HG03097 (cell line): ENCODE results near the gene SMU1.

Experiments used
- ATAC-seq: cut with Tn5 transposase; IDR thresholded peaks from one replicate; pipeline ENCODE4 v1.9.1; 2021; ENCODE audit not compliant: unreplicated experiment, low FRiP score

Gene SMU1

DNA sequence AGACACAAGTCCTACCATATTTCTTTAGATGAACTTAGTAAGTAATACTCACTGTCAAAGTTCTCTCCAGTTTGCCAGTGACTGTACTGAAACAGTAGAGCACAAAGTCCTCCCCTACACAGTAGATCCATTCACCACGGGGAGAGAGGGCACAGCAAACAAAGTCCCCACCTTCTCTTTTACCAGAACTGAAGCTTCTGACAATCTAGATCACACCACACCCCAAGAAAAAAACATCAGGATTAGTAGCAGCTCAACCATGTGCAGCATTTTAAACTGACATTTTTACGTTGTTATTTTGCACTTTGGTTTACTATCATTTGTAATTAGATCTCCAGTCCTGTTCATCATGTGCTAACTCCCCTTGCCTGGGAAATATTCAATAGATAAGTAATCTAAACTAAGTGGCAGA, 28.4 kb downstream of the SMU1 start:
- ATAC-seq = no peak

DNA sequence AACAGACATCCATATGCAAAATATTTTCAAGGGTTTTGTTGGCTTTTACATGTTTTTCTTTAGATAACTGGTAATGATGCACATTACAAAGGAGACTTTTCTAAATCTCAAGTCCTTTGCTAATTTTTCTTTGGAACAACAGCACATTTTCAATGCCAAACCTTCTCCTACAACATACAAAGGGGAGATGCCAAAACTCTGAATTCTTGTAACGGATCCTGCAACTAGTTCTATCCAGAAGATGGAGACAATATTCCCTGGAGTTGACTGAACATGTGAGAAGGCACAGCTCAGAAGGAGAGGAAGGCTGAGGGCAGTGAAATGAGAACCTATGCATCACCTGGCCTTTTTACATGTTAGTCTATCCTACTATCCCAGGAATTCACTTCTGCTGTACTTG, 30.4 kb downstream of the SMU1 start:
- ATAC-seq = no peak

DNA sequence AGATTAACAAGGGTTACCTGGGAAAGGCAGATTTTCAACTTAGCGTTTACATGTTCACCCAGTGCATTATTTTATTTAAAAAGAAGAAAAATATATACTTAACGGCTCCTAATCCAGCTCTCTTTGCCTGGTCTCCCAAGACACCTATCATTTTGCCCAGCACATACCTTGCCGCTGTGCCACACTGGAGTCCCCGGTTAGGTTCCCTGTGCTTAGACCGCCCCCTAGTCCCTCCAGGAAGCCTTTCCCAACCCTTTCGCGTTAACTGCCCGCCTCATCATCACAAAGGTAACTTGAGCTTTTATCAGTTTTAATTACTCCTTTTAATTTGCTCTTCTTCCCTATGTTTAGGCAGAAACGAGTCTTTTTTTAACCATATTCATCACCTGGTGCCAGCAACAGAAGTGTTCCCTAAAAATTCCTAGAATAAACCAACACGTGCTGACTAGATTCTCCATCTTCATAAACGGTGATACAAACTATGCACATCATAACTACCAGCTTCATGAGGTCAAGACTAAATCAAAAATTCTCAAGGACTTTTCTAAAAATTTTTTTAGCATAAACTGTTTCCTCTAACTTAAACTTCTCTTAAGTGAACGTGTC, 31.7 kb downstream of the SMU1 start:
- ATAC-seq = no peak

DNA sequence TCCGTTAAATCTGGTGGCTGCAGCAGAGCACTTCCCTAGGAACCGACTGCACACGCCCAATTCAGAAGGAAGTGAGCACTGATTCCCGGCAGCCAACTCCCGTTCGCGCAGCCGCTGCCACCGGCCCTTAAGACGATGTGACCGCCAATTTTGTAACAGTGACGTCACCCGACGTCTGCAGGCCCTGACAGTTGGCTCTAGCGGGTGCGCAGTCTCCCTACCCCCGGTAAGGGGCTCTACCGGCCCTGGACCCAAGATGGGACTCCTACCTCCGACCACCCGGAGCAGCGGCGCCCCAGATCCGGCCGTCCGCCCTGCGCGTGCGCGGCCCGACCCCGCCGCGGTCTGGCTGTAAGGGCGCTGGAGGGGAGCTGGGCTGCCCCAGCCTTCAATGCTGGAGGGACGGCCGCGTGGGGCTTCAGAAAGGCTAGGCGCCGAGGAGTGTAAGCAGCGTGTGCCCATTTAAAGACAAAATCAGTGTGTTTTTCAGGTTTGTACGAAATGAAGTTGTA, 32.3 kb downstream of the SMU1 start:
- ATAC-seq = peak; percentile 60

DNA sequence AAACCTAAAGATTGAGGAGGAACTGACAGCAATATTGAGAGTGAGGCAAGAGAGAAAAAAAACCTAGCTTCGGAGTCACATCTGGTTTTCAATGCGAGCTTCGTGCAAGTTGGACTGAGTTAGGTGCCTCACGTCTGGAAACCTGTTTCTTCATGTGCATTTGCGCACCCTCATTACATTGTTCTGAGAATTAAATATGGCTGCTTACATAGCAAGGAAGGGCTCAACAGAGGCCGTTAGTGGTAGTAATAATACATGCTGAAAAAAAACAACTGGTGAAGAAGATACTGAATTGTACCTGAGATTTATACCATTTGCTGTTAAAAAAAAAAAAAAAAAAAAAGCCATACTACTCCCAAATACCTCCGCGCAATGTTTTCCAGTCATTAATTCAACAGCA, 32.8 kb downstream of the SMU1 start:
- no peak for ATAC-seq

DNA sequence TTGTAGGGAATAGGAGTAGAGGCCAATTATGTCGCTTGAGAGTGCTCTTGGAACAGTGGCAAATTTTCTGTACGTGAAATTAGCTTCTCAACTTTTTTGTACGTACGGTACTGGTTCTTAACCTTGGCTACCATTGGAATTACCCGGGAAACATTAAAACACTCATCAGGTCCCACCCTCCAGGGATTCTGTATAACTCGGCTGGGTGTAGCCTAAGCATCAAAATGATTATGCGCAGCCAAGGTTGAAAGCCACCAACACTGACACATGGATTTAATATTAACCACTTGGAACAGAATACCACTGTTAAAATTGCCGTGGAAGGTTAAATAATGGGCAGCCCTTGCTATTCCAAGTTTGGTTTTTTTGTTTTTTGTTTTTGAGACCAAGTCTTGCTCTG, 34.0 kb downstream of the SMU1 start:
- ATAC-seq = no peak

DNA sequence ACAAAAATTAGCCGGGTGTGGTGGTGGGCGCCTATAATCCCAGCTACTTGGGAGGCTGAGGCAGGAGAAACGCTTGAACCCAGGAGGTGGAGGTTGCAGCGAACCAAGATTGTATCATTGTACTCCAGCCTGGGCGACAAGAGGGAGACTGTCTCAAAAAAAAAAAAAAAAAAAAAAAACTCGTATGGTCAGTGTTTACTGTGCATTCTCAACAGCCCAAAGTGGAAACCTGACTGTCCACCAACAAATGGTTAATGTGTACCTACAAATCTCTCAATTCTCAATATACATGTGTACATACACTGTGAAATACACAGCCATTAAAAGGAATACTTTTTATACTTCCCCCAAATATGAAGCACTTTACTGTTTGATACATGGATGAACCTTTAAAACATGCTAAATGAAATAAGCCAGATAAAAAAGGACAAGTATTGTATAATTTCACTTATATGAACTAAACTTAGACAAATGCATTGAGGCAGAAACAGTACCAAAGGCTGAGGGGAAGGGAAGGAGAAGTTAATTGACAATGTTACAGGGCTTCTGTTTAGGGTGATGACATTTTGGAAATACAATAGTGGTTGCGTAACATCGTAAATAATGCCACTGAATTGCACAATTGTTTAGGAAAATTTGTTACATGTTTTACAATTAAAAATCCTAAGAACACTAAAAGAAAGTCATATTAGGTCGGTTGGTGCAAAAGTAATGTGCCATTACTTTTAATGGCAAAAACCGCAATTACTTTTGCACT, 34.9 kb downstream of the SMU1 start:
- no peak for ATAC-seq

DNA sequence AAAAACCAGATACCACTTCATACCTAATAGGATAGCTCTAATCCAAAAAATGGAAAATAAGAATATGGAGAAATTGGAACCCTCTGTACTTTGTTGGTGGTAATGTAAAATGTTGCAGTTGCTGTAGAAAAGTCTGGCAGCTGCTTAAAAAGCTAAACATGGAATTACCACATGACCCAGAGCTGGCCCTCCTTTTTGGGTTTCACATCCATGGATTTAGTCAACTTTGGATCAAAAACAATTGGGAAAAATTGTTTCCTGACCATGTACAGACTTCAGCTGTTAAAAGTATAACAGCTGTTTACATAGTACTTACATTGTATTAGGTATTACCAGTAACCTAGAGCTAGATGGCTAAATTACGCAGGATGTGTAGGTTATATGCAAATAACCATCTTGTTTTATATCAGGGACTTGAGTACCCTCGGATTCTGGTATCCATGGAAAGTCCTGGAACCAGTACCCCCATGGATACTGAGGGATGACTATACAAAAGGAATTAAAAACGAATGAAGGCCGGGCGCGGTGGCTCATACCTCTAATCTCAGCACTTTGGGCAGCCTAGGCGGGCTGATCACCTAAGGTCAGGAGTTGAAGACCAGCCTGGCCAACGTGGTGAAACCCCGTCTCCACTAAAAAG, 35.6 kb downstream of the SMU1 start:
- no peak for ATAC-seq

DNA sequence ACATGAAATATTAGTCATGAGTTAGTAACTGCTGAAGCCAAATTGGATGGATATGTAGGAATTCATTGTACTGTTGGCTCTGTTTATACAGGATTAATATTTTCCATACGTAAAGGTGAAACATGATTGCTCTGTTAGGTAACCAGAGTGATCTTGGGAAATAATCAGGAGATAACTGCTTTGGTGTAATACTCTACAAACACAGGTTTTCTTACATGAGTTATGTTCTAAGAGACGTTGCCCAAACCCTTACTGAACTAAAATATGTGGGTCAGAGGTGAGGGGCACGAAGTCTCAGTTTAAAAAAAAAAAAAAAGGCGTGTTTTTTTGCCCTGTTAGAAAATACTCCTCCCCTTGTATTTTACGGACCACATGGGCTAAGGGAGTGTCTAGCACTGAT, 43.6 kb downstream of the SMU1 start:
- ATAC-seq = no peak

DNA sequence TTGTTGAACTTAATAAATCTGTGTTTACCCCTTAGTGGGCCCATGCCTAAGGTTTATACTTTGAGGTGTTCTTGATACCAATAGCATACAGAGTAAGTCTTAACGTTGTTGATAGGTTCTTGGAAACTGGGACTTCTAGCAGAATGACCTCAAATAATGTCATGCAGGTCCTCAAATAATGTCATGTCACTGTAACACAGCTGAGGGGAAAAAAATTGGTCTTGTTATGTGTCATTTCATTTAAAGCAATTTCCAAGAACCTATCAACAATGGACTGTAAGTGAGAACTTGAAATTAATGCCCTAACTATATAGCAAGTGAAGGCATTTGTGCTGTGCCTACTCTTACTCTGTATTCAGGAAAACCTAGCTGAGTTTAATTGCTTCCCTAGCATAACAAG, 44.2 kb downstream of the SMU1 start:
- no peak for ATAC-seq

DNA sequence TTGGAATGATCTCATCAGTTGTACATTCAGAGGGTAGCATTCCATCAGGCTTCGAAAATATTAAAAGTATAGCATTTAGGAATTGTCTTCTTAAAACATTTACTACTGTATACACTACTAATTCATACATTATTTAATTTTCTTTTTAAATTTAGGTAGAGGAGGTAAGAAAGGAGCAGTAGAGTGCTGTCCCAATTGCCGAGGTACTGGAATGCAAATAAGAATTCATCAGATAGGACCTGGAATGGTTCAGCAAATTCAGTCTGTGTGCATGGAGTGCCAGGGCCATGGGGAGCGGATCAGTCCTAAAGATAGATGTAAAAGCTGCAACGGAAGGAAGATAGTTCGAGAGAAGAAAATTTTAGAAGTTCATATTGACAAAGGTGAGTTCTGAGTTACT, 46.2 kb downstream of the SMU1 start:
- no peak for ATAC-seq

DNA sequence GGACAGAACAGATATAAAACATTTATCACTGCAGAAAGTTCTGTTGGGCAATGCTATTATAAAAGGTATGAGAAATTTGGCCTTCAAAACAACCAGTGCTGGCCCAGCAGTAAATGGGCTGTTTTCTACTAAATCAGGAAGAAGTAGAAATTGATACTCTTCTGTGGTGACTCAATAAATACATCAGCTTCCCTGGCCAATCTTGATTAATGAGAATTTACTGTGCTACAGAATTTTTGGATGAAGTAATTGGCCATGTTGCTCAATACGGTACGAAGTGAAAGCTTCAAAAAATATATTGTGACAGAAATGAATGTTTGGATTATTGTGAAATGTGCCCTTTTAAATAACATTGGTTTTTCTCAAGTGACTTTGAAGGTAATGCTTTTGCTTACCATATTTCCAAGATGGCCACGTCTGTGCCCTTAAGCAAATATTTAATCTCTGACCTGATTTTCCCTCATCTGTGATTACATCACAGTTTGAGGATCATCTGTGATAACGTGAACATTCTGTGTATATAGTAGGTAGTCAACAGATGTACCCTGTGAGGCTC, 47.2 kb downstream of the SMU1 start:
- ATAC-seq = no peak

DNA sequence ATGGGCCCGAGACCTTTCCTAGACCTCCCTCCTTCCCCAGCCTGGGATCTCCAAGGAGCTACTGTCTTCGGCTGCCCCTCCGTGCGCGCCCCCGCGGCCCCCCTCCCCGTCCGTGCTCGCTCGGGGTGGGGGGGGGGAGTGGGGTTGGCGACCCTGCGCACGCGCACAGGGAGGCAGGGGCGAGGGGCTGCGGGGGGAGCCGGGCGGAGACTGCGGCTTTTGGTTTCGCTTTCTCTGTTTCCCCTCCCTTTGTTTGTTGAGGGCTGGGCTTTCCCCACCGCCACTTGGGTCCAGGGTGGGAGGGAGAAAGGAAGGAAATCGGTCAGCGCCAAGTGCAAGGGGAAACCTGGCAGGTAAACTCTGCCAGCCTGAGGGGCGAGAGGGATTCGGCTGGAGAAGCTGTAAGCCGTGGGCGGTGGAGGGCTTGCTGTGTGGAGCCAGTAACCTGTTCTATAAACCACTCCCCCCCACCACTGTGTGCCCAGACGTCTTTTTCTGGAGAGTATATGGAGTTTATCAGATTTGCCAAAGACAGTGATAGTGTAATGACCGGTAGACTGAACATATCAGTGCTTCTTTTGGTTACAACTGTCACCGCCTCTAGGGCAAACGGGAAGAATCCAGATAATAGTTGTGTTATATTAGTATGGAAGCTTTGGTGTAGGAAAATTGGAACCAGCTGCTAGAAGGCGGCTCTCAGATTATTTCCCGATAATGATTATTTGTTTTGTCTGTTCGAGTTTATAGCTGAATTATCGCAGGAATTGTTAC, 50.7 kb downstream of the SMU1 start:
- ATAC-seq = peak; percentile 36

DNA sequence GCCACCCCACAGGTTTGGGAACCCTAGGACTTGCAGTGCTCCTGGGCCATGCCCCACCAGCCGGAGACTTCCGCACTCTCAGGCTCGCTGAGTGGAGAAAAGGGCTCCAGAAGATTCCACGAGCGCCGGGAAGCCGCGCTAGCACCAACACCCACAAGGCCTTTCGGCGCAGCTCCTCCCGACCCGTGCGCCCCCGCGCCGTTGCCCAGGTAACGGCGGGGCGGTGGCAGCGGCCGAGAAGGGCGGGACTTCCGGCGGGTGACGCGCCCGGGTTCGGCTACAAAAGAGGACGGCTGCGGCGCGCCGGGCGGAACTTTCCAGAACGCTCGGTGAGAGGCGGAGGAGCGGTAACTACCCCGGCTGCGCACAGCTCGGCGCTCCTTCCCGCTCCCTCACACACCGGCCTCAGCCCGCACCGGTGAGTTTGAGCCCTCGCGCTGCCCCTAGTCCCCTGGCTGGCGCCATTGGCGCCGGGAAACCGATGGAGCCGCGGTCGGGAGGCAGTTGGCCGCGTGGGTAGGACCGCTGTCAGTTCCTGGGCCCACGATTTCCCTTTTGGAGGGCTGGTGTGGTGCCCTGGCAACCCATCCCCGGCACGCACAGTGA, 51.4 kb downstream of the SMU1 start, which contains the start of gene DNAJA1:
TSS of gene DNAJA1 (plus strand) at position 308 of the 606 bp plus-strand sequence. CDS start 1,212 bp downstream, outside the sequence.
- ATAC-seq = peak; percentile 94

DNA sequence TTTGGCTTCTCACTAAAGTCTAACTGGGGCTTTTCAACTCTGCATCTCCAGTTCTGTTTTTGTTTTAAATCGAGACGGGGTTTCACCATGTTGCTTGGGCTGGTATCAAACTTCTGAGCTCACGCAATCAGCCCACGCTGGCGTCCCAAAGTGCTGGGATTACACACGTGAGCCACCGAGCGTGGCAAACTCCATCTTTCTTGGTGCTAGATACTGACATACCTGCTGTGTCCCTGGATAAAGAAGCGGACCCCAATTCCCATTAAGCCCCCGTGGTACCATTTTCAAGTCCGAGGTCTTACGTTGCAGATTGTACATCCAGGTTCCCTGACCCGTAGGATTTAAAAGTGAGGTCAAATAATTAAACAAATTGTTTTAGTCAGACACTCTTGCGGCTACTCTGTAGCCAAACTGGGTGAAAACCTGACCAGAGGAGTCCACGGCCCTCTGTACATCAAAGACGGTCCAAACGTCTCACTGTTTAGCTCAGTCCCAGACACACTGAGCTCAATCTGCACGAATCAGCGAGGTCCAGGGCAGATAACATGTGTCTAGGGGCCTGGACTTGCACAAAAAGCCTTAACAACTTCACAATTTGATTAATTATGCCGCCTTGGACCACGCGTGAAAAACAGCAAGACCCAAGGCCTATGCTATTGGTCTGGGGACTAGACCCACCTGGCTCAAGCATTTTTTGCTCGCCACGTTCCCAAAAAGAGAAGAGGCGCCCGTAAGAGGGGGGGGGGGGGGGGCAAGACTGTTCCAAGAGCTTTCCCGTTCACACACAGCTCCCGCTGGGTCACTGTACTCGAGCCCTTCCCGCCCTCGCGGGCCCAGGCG, 52.1 kb downstream of the SMU1 start:
- no peak for ATAC-seq

DNA sequence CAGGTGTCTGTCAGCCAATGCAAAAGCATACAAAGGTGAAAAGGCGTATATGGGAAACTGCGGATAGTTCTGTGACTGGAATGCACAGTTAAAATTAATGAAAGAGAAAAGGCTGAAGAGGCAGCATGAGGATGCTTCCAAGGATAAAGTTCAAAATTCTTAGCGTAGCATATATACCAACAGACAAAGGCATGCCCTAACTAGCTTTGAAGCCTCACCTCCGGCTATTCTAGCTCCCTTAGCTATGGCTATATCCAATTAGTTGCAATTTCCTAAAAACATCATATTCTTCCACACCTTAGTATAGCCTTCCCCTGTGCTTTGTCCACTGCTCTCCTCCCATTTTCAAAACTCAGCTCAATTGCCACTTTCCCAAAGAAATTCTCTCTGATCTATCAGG, 52.8 kb downstream of the SMU1 start:
- no peak for ATAC-seq

DNA sequence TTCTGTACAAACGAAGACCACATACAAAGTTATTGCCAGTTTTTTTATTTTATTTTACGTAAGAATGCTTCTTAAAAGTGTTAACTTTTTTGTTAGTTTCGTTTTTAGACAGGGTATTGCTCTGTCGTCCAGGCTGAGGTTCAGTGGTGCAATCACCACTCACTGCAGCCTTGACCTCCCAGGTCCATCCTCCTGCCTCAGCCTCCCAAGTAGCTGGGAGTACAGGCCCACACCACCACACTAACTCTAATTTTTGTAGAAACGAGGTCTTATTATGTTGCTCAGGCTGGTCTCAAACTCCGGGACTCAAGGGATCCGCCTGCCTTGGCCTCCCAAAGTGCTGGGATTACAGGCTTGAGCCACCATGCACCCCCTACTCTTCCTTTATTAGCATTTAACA, 53.7 kb downstream of the SMU1 start:
- ATAC-seq = no peak

DNA sequence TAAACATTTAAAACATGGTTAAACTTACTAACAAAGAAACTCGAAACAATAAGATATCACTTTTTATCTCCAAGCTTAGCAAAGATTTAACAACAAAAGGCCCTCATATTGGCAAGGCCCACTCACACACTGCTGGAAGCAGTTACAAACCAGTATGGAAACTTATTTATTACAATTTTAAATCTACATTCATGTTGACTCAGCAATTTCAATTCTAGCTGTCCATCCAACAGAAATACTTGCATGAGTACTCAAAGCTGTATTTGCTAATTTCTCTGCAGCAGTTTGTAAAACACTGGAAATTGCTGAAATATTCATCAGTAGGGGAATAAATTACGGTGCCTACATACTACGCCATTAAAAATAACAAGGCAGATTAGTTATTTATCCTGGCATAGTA, 54.2 kb downstream of the SMU1 start:
- ATAC-seq = no peak

DNA sequence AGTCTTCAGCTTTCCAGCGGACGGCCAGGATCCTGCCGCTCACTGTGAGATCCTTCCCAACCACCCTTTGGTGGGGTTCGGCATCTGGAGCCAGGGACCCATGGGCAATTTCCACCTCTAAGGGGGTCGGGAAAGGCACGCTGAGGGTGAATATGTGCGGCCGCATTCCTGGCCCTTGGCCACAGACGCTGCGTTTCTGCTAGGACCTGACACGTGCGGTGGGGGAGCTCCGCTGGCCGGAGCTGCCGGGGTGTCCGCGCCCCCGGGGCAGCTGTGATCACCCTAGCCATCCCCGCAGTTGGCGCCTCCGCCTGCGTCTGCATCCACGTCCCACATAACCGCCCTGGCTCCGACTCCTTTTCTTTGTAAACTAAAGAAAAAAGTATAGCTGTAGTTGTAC, 56.7 kb downstream of the SMU1 start:
- ATAC-seq = no peak
